DMS 273 treated with DMSO at 0.1 percent for 48 hours (cell line): ENCODE data around the gene SMIM36.
A peak's percentile ranks its signal among the peaks of the same experiment; 100 is the strongest.
"Not testable (repeated sequence)": the region's sequence is repeated elsewhere in the genome, so short reads cannot be mapped to it uniquely, and the experiment has no call there.

ENCODE experiments used
- DNase-seq: peaks from one replicate; lab custom pipeline; 2025; lab: John Stamatoyannopoulos, UW

SMIM36 gene

GRCh38 chr17:55454906-55455474, 56.3 kb downstream of the SMIM36 start:
- DNase-seq = no peak

GRCh38 chr17:55453839-55454557, 57.3 kb downstream of the SMIM36 start:
- no peak for DNase-seq

- no peak for DNase-seq
Observed at GRCh38 chr17:55452139-55452790, 59.0 kb downstream of the SMIM36 start.

DNA sequence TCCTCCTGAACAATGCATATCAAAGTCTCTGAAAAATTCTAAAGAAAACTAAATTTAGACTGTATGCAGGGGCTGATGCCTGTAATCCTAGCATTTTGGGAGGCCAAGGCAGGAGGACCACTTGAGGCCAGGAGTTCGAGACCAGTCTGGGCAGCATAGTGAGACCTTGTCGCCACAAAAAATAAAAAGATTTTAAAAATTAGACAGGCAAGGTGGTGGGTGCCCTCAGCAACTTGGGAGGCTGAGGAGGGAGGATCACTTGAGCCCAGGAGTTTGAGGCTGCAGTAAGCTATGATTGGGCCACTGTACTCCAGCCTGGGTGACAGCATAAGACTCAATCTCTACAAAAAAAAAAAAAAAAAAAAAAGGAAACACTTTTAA, 59.5 kb downstream of the SMIM36 start:
- DNase-seq = no peak

DNA sequence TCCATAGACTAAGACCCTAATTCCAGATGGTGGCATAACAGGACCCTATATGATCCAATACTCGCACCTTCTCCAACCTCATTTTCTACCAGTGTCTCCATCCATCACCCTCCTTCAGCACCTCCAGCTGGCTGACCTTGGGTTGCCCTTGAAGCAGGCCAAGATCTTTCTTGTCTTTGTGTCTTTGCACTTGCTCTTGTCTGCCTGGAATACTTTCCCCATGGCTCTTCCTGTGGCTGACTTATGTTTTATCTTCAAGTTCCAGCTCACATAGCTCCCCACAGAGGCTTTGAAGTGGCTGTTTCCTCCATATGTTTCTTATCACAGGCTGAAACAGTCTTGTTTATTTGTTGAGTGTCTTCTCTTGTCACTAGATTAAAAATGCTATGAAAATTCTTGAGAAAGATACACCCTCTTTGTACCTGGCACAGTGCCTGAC, 60.0 kb downstream of the SMIM36 start:
- no peak for DNase-seq

DNA sequence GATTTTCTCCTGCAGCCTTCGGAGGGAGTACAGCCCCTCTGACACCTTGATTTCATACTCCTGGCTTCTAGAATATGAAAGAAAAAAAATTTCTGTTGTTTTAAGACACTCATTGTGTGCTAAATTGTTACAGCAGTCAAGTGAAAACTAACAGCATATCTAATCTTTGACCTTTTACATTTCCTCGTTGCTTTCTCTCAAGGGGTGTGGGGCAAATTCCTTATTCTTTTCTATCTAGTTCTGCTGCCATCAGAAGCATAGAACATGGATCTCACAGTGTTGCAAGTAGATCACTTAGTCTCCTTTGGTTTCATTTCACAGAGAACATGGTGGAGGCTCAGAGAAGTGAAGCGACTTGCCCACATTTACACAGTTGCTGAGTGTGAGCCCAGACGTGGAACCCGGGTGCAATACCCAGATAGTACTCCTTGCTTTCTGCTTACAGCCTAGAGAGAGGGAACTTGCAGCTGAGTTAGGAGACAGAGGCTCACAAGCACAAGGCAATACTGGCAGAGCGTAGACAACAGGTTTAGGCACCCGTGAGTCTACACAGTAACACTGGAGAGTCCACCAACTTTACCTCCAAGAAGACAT, 60.9 kb downstream of the SMIM36 start:
- no peak for DNase-seq

DNA sequence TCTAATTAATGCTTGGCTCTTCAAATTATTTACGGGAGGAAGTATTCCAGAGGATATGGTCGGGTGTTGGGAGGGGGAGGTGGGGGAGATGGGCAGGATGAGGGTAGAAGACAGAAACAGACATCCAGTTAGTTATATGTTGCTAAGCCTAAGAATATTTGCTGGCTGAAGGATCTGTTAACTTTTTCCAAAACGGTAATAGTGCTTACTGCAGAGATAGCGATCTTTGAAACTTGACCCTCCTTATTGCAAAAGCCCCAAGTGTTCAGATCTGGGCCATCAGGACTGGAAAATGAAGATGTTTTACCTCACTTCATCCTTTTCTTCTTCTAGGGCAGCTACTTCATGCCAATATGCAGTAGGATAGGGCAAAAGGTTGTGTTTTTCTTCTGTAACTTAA, 62.6 kb downstream of the SMIM36 start:
- DNase-seq = peak; percentile 33

DNA sequence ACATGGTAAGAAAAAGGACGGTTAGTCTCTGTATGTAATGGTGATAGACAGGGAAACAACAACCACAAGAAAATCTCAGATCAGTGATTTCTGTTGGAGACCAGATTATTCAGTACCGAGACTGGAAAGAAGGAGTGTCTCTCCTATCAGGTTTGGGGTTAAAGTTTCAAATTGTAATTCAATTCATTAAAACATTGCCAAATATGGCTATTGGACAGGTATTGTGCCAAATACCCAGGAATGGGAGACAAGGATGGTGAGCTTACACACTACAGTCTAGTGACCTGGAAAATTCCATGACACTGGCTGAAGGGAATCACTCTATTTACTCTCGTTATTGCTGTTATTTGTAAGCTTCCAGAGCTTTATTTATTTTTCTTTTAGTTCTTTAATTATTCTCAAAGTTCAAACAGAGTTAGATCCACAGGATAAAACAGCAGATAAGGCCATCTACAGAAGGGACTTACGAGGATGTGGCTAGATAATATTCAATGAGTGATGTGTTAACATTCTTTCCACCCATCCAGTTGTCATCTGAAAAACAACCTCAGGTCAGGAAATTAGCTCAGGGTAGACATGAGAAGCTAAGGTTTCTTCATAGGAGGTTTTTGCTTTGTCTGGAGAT, 64.6 kb downstream of the SMIM36 start:
- no peak for DNase-seq

DNA sequence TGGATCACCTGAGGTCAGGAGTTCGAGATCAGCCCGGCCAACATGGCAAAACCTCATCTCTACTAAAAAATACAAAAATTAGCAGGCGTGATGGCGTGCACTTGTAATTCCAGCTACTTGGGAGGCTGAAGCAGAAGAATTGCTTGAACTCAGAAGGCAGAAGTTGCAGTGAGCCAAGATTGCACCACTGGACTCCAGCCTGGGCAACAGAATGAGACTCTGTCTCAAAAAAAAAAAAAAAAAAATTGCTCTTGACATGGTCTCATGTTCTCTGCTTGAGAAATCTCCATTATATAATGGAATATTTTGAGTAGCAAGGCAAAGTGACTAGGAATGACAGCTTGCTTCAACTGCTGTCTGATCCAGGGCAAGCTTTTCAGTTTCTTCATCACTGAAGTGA, 65.2 kb downstream of the SMIM36 start:
- DNase-seq = not testable (repeated sequence)

DNA sequence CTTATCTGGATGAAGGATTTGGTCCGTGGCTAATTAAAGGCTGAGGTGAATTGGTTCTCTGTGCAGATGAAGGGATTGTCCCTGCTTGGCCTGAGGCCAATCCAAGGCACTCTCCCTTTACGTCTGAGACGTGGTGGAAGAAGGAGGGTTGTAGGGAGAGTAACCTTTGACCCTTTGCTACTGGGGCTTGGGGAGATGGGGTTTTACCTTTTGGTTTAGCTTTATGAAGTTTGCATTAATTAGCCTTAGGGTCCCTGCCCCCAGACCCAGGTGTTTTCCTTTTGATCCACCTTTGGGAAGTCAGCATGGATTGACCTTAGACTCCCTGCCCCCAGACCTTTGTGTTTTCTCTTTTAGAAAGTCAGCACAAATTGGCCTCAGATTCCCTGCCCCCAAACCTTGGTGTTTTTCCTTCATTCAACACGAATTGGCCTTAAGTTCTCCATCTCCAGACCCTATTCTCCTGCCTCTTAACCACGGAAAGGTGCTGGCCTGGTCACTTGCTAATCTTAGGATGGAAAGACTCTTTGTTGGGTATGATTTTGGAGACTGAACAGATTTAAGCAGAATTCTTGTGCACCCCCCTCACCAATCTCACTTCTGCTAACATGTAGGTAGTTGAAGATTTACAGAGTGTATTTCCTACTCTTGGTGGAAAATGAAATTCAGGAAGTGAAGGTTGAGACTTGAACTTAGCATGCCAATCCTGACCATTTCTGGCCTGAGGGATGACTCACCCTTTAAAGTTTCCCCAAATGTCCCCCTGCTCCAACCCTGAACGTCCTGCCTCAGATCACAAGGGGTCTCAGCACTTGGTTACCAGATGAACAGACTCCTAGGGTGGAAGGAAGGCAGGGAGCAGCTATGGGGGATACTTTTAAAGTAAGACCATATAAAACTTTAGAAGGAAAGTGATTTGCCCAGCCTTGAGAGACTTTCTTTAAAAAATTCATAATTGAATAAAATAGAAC, 66.5 kb downstream of the SMIM36 start:
- DNase-seq = no peak

- DNase-seq = no peak
Observed at GRCh38 chr17:55443904-55444303, 67.3 kb downstream of the SMIM36 start.

- DNase-seq = no peak
Observed at GRCh38 chr17:55442953-55443683, 68.1 kb downstream of the SMIM36 start.

GRCh38 chr17:55442462-55442861, 68.8 kb downstream of the SMIM36 start:
- no peak for DNase-seq

GRCh38 chr17:55441544-55441943, 69.7 kb downstream of the SMIM36 start:
- no peak for DNase-seq

DNA sequence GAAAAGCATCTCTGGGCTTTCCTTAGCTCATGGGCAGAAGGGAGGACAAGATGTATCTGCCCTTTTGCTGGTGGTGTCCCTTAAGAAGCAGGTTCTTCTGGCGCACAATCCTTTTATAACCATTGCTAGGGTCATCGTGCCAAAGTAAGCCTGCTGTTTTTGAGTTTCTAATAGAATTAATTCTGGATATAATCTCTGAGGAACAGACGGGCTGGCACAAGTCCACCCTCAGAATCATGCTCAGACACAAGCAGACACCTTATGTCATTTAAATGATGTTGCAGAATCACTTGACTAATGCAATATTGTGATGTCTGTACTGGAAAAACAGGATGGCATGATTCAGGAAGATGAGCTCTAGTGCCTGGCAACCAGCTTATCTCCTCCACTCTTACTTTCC, 70.9 kb downstream of the SMIM36 start:
- DNase-seq = peak; percentile 89

DNA sequence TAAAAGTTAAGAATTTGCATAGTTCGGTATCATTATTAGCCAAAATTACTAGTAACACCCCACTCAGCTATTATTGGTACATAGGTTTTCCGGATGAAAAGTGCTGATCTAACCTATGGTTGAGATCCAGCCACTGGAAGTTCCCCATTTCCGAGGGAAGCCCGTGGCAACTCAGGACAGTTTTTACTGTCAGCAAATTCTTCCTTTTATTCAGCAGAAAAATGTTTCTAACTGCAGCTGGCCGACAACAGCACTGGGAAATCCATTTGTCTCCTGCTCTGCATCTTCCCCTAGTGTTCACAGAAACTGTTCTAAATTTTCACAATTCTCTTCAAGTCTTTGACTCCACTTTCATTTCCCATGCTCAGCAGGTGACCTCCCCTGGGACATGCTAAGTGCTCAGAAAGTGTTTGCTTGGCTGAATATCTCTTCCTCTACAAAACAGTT, 74.1 kb downstream of the SMIM36 start:
- no peak for DNase-seq

DNA sequence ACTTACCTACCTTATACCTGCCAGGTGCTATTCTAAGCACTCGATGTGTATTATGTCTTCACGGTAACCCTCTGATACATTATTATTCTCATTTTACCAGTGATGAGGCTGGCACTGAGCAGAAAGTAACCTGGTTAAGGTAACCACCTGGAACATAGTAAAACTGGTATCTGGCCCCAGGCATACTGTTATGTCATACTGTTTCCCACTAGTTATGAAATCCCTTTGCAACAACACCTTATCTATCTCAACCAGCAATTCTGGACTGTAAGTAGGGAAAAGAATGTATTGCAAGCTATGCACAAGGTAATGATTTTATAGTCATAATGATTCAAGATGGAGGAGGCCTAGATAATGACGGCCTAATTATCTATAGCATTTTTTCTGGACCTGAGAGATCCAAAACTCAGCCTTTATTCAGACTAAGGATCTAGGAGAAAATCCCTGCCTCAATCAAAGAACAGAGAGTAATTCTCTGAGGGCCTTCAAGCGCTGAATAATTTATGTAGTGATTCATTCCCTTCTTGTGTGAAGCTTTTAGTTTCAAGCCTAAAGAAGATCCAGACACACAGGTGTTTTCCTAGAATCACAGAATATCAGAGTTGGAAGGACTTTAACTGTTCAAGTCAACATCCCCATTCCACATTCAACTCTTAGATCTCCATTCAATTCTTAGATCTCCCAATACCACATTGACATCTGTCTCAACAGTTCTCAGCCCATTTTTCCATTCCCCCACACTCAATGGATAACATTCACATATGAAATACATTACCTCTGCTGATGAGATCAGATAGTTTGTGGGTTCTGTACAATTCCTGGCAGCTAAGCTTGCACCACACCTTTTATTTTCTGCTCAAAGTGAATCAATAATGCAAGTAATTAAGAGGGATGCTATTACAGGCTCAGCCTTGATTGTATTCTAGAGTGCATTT, 74.8 kb downstream of the SMIM36 start:
- no peak for DNase-seq

- DNase-seq = no peak
Observed at GRCh38 chr17:55435408-55435807, 75.8 kb downstream of the SMIM36 start.

DNA sequence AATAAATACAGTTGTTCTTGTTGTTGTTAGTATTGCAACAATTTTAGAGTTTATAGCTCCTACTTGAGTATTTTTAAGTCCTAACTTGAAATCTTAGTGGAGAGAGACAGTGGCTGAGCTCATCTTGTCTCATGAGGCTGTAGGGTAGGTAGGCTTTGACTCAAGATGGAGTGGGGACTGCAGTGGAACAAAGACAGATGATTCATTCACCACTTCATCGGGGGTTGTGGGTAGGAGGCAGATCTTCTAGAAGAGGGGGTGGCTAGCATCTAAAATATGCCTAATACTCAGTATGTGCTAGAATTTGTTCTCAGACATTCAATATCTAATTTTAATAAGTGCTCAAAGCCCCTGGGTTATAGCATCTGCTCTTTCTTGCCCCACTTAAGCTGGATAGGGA, 76.5 kb downstream of the SMIM36 start:
- DNase-seq = no peak
